Peyer's patch (tissue), 4 donors: Measurements from ENCODE around the gene PEMT.

Source experiments
- CTCF ChIP-seq, 6 experiments: fragments of 450-650 bp in 4 of 6; fragments of 200-600 bp in 2 of 6; sonication (generic) in 1 of 6; IDR thresholded peaks; one replicate each; pipeline ENCODE4 v1.5.1; 2017 to 2019; ENCODE audit warnings: antibody characterized with exemption in 6 of 6, mild to moderate bottlenecking in 3 of 6, moderate library complexity in 1 of 6
- POLR2A ChIP-seq, 2 donors: fragments of 450-650 bp; IDR thresholded peaks; one replicate each; pipeline ENCODE4 v1.5.1; 2017; ENCODE audit warnings: antibody characterized with exemption in 2 of 2, mild to moderate bottlenecking in 2 of 2, moderate library complexity in 2 of 2

GRCh38 chr17:17628388-17629008, 37.0 kb upstream of the PEMT start:
- TF ChIP-seq POLR2A (IDR thresholded peaks at IDR 0.05) (no peak), CTCF (IDR thresholded peaks at IDR 0.05) (no peak)
